Thyroid gland (tissue), 4 donors: ENCODE data around the gene ZNF346.

Experiments
- CTCF ChIP-seq, 6 experiments: fragments of 200-600 bp in 3 of 6; fragments of 450-650 bp in 3 of 6; sonication (generic) in 3 of 6; IDR thresholded peaks; one replicate each; pipeline ENCODE4 v1.5.1; 2016 to 2019; ENCODE audit warnings: antibody characterized with exemption in 6 of 6, mild to moderate bottlenecking in 2 of 6, inconsistent platforms in 1 of 6, moderate library complexity in 1 of 6
- POLR2A ChIP-seq, 2 donors: fragments of 450-650 bp; IDR thresholded peaks; one replicate each; pipeline ENCODE4 v1.6.1; 2017; ENCODE audit warnings: antibody characterized with exemption in 2 of 2, mild to moderate bottlenecking in 2 of 2, moderate library complexity in 1 of 2

DNA sequence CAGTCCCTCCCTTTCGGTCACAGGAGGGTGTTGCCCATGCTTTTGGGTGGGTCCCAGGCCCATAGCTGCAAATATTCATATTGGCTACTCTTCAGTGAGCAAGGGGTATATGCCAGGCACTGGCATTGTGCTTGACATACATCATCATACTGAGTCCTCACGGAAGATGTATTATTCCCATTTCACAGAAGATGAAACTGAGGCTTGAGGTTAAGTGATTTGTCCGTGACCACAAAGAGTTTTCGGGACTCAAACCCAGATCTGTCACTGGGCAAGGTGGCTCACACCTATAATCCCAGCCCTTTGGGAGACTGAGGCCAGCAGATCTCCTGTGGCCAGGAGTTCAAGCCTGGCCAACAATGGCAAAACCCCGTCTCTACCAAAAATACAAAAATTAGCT lies 57.8 kb downstream of the ZNF346 start:
- no peak for TF ChIP-seq CTCF (IDR thresholded peaks at IDR 0.05)
- no peak for TF ChIP-seq POLR2A (IDR thresholded peaks at IDR 0.05)
